Superior temporal gyrus (tissue), 1 donor: ENCODE measurements around the gene OTOP3.
A peak's percentile ranks its signal among the peaks of the same experiment; 100 is the strongest.

Source experiments
- DNase-seq: peaks from one replicate; pipeline ENCODE4 v3.0.0-alpha.2; 2016; ENCODE audit errors: extremely low spot score

The OTOP3 gene

DNA sequence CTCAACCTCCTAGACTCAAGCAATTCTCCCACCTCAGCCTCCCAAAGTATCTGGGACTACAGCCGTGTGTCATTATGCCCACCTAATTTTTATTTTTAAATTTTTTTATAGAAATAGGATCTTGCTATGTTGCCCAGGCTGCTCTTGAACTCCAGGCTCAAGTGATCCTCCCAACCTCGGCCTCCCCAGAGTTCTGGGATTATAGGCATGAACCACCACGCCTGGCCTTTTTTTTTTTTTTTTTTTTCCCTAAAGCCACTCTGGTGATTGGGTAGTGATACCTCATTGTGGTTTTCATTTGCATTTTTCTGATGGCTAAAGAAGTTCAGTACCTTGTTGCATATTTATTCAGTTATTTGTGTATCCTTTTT is 50.5 kb downstream of the OTOP3 start:
- DNase-seq: no peak

GRCh38 chr17:74987418-74987908 is 51.8 kb downstream of the OTOP3 start, which contains the start of gene CDR2L:
Gene CDR2L, plus strand, starts transcription at chr17:74987632. Its CDS starts 412 bp downstream, at chr17:74988044.
- peak; percentile 96 for DNase-seq

GRCh38 chr17:74987909-74988711 is 52.4 kb downstream of the OTOP3 start:
- DNase-seq: peak; percentile 77

- DNase-seq: no peak
Observed at GRCh38 chr17:74990581-74991105, 54.9 kb downstream of the OTOP3 start.

GRCh38 chr17:74992223-74992622 is 56.5 kb downstream of the OTOP3 start:
- DNase-seq: no peak

GRCh38 chr17:74994440-74994839 is 58.7 kb downstream of the OTOP3 start:
- DNase-seq: no peak

DNA sequence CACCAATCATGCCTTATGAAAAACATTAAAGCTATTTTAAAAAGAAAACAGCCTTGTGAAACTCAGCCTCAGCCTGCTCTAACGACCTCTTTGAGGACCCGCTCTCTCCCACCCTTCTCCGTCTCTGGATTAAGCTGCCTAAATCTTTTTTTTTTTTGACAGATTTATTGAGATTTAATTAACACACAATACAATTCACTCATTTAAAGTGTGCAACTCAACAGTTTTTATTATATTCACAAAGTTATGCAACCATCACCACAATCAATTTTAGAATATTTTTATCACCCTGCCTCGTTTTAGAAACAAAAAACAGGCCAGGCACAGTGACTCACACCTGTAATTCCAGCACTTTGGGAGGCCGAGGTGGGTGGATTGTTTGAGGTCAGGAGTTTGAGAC is 60.1 kb downstream of the OTOP3 start:
- no peak for DNase-seq

- no peak for DNase-seq
Observed at GRCh38 chr17:74998783-74999182, 63.1 kb downstream of the OTOP3 start.

DNA sequence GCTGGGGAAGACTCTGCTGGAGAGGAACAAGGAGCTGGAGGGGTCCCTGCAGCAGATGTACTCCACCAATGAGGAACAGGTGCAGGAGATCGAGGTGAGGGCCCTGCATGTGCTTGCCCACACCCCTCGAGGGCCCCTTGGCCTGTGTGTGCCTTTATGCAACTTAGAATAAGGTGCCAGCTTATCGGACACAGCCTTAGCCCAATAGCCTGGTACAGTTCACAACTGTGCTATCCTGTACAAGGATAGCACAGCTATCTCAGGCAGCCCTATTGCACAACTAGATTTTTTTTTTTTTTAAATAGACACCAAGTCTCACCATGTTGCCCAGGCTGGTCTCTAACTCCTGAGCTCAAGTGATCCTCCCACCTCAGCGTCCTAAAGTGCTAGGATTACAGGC is 63.8 kb downstream of the OTOP3 start:
- DNase-seq: no peak
